Measurements from ENCODE around the gene S100B. TPM values are rescaled to one million over a fixed set of nuclear protein-coding genes. Genes with fewer than 3 reads are reported as not detected.

S100B gene
- total RNA-seq, result 1 to 10 TPM; 4.5 to 5.8 TPM

DNA sequence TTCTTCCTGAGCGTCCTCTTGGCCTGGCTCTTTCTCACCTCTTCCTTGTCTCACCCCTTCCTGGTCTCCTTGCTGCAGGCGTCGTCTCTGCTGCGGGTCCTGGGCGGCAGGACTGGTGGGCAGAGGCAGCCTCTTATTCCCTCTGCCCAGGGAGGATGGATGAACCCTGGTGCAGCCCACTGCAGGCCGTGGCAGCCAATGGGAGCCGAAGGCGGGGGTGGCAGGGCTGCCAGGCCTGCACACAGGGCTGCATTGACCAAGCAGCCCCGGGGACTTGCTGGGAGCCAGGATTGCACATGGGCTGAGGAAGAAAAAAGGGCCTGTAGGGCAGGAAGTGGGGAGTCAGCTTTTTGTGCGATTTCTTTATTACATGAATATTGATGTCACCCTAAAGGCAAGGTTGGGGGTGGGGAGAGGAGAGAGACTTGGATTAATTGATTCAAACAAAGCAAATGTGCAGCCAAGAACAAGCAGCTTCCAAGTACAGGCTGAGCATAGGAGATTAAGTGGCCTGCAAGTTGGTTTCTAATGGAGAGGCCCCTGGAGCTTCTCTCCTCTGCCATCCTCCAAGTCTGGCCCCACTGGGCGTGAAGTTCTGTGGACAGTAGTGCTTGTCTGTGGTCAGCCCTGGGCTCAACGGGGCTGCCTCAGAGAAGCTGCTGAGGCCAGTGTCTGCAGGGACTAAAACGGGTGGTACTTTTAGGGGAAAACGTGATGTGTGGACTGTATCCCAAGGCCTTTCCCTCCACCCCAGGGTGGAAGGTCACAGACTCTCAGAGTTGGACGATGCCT lies at the start of gene S100B:
Gene S100B, minus strand, starts transcription at position 108 of the 792 bp plus-strand sequence. CDS start 2,667 bp downstream, outside the sequence.
- DNase-seq (ENCODE audit: low spot score), result no peak
- peaks cover 0 to 1% of the 10 kb centered on the region in 2 donors for H3K9me3 ChIP-seq

DNA sequence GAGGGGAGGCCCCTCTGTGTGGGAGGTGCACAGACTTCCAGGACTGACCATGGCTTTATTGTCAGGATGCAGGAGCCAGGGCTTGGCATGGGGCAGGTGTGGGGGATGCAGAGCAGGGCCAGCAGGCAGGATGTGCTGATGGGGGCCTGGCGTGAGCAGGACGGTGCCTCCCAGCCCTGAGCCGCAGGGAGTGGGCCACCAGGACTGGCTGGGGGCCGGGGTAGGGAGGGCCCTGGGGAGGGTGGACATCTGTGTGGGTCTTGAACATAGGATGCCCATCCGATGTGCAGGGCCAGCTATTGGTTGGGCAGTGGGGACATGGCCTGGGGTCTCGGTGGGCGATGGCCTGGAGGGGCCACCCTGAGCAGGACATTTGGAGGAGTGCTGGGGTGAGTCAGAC lies 46.2 kb upstream of the S100B start:
- Histone ChIP-seq H3K9me3 (peaks cover 0 to 15% of the 10 kb centered on the region in 2 donors), H3K36me3 (peaks cover 85% of the 10 kb centered on the region), H3K4me1 (peaks cover 0 to 13% of the 10 kb centered on the region in 2 donors), H3K27ac (peak overlapping the region; percentile 14 to 18), H3K4me3 (no peak overlapping the region), H3K27me3 (no peaks in the 10 kb centered on the region)
- no peak for DNase-seq (ENCODE audit: low spot score)
- TF ChIP-seq CTCF (IDR thresholded peaks at IDR 0.05), result no peak

More for the DNA sequence above, at the start of gene S100B:
- Histone ChIP-seq H3K4me1 (no peaks in the 10 kb centered on the region), H3K27me3 (no peaks in the 10 kb centered on the region), H3K4me3 (no peak within 1 kb of the TSS), H3K36me3 (no peaks in the 10 kb centered on the region), H3K27ac (no peak within 1 kb of the TSS)
- no peak for TF ChIP-seq CTCF (IDR thresholded peaks at IDR 0.05)

DNA sequence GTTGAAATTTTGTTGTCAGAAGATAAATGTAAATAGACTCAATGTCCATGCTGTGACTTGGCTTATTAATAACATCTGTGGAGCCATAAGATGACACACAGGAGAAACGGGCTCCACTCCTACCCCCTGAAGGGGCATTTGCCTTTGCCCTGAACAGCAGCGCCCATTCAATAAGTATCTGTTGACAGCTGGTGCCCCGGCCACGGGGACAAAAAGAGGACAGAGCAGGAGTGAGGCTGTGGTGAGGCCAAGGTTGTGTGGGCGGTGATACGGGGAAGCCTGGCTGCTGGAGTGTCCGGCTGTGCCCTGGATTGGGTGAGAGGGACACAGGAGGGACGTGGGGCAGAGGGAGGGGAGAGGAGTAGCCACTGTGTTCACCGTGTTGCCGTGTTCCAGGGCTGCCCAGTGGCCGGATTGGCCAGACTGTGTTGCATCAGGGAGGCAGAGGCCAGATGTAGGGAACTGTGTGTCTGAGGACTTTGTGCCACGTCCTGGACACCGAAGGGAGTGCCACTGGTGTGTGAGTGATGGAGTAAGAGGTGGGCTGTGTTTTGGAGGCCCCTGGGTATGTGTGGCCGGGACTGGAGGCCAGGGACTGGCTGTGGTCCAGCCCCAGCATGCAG lies 45.7 kb upstream of the S100B start:
- peaks cover 0 to 13% of the 10 kb centered on the region in 2 donors for H3K4me1 ChIP-seq
- H3K9me3 ChIP-seq, result peaks cover 0 to 12% of the 10 kb centered on the region in 2 donors
- peaks cover 88% of the 10 kb centered on the region for H3K36me3 ChIP-seq
- H3K4me3 ChIP-seq, result no peak overlapping the region
- H3K27ac ChIP-seq, result peak overlapping the region; percentile 14 to 18
- no peak for DNase-seq (ENCODE audit: low spot score)
- H3K27me3 ChIP-seq, result no peaks in the 10 kb centered on the region
- no peak for TF ChIP-seq CTCF (IDR thresholded peaks at IDR 0.05)

DNA sequence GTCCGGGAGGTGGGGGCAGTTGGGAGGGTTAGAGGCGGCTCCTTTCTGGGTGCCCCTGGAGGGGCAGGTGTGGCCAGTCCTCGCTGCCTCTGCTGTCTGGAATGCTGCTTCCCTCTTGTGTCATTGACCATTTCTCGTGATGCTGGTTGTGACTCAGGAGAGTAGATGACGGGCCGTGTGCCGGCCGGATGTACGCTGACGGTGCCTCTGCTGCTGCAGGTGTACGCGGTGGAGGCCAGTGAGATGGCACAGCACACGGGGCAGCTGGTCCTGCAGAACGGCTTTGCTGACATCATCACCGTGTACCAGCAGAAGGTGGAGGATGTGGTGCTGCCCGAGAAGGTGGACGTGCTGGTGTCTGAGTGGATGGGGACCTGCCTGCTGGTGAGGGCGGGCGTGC lies 44.5 kb upstream of the S100B start:
- Histone ChIP-seq H3K4me1 (peaks cover 0 to 13% of the 10 kb centered on the region in 2 donors), H3K4me3 (no peak overlapping the region), H3K9me3 (no peaks in the 10 kb centered on the region), H3K36me3 (peaks cover 88% of the 10 kb centered on the region), H3K27me3 (no peaks in the 10 kb centered on the region), H3K27ac (no peak overlapping the region)
- TF ChIP-seq CTCF (IDR thresholded peaks at IDR 0.05), result no peak
- DNase-seq (ENCODE audit: low spot score), result no peak

DNA sequence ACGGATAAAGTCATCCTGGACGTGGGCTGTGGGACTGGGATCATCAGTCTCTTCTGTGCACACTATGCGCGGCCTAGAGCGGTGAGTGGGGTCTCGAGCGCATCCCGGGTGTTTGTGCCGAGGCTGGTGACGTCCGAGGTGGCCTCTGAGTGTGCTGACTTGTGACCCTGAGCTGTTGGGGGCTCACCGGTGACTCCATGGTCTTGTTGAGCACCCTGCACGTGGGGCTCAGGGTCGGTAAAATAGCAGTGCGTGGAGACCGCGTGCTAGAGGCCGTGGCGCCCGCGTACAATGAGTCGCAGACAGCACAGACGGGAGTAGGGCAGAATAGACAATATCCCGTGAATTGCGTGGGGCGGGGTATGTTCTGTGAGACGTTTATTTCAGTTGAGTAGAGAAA lies 43.7 kb upstream of the S100B start:
- Histone ChIP-seq H3K4me1 (peaks cover 0 to 13% of the 10 kb centered on the region in 2 donors), H3K36me3 (peaks cover 88% of the 10 kb centered on the region), H3K4me3 (no peak overlapping the region), H3K27me3 (no peaks in the 10 kb centered on the region), H3K27ac (no peak overlapping the region), H3K9me3 (no peaks in the 10 kb centered on the region)
- no peak for TF ChIP-seq CTCF (IDR thresholded peaks at IDR 0.05)
- no peak for DNase-seq (ENCODE audit: low spot score)
